ENCODE data around the gene E2F4. TPM values are rescaled to one million over a fixed set of nuclear protein-coding genes. Genes with fewer than 3 reads are reported as not detected.

Gene E2F4
- total RNA-seq, 1 experiment from 2014 or later, result 114 TPM

GRCh38 chr16:67163999-67164558 is 27.9 kb upstream of the E2F4 start:
- ChIA-PET CTCF (no interaction called here), POLR2A (no interaction called here), RAD21 (ENCODE audit: low non-redundant PET in 1 of 2, low total read pairs in 2 of 2, uncharacterized antibody in 2 of 2, unreplicated experiment in 2 of 2) (no interaction called here)
- H3K9ac ChIP-seq (ENCODE audit: low read length), result peak overlapping the region; percentile 52; the same call in 1 of the 2 replicates
- H3K9me3 ChIP-seq (ENCODE audit: control insufficient read depth in 1 of 2, insufficient read depth in 1 of 2, low read depth in 1 of 2, low read length in 2 of 2), result no peaks in the 10 kb centered on the region
- ATAC-seq (no peak), DNase-seq (ENCODE audit: low read depth, low spot score) (no peak)
- intact Hi-C loops (cut with micrococcal nuclease), result no loop called here
- TF ChIP-seq EZH2 (IDR thresholded peaks at IDR 0.05) (no peak), ZNF274 (IDR thresholded peaks at IDR 0.05; ENCODE audit: low read depth, low read length) (no peak), ATF3 (IDR thresholded peaks at IDR 0.05) (no peak), FOSL1 (IDR thresholded peaks at IDR 0.05; ENCODE audit: low read depth) (no peak), SP1 (IDR thresholded peaks at IDR 0.05; ENCODE audit: low read depth) (no peak), CEBPB (IDR thresholded peaks at IDR 0.05; ENCODE audit: low read depth) (no peak), TCF7L2 (IDR thresholded peaks at IDR 0.05; ENCODE audit: borderline replicate concordance, extremely low read depth, insufficient read depth, insufficient read length) (no peak), SIN3A (IDR thresholded peaks at IDR 0.05; ENCODE audit: low read depth) (no peak), REST (IDR thresholded peaks at IDR 0.05; ENCODE audit: low read depth) (no peak), EGR1 (IDR thresholded peaks at IDR 0.05; ENCODE audit: low read depth) (no peak), MAX (IDR thresholded peaks at IDR 0.05) (no peak)
- H3K4me2 ChIP-seq (ENCODE audit: low read length), result peak overlapping the region; percentile 65
- no peak overlapping the region for H2AFZ ChIP-seq (ENCODE audit: low read depth, low read length, poor library complexity, severe bottlenecking)
- peaks cover 20 to 30% of the 10 kb centered on the region in 2 experiments for H3K4me1 ChIP-seq (ENCODE audit: control insufficient read depth in 1 of 2, insufficient read depth in 2 of 2, low read length in 2 of 2)
- no peaks in the 10 kb centered on the region for H3K9me2 ChIP-seq (ENCODE audit: insufficient read depth)
- H3K4me3 ChIP-seq (replicated peaks in 1 of 2; ENCODE audit: low read depth in 1 of 2, low read length in 2 of 2), result no peak overlapping the region
- H3K36me3 ChIP-seq (ENCODE audit: control insufficient read depth in 1 of 2, insufficient read depth in 2 of 2, low read length in 2 of 2), result no peaks in the 10 kb centered on the region
- no TSS peak for BruUV-seq (replicated peaks)
- no peaks in the 10 kb centered on the region for H3K27me3 ChIP-seq (ENCODE audit: insufficient read depth, low read length)
- peak overlapping the region; percentile 13; the same call in 1 of the 2 replicates for H3K27ac ChIP-seq (ENCODE audit: low read depth, low read length)
- no peaks in the 10 kb centered on the region for H4K20me1 ChIP-seq (ENCODE audit: insufficient read depth)
- H3K79me2 ChIP-seq (ENCODE audit: insufficient read depth, low read length), result no peaks in the 10 kb centered on the region; the same call in 1 of the 2 replicates

All from HCT116 (cell line).